ENCODE measurements around the gene RAB44. TPM values are rescaled to one million over a fixed set of nuclear protein-coding genes. Genes with fewer than 3 reads are reported as not detected.

Gene RAB44
- total RNA-seq, 1 experiment from 2014 or later: 0.11 TPM

DNA sequence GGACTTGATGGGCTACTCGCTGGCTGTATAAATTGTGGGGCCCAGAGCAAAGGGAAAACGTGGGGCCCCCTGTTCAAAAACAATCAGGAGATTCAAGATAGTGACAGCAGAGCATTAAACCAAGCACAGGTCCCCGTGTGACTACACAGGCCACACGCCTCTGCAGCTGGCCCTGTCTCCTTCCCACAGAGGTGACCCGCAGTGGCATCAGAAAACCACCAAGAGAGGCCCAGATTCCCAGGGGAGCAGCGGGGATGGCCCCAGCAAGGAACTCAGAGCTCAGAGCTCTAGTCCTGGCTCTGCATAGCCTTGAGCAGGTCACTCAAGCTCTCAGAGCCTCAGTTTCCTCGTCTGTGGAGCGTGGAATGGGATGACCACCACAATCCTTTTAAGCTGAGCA, 84.0 kb downstream of the RAB44 start:
- H3K4me1 Mint-ChIP-seq: peaks cover 30% of the 10 kb centered on the region
- no peak overlapping the region for H3K4me3 Mint-ChIP-seq
- no peak for DNase-seq (ENCODE audit: low spot score)
- no peaks in the 10 kb centered on the region for H3K9me3 Mint-ChIP-seq
- TF ChIP-seq MYBL2 (CRISPR knock-in tag; IDR thresholded peaks at IDR 0.05) (no peak), TP53 (CRISPR knock-in tag; IDR thresholded peaks at IDR 0.05) (no peak), GABPB1 (CRISPR knock-in tag; IDR thresholded peaks at IDR 0.05) (no peak), PRRX2 (CRISPR knock-in tag; IDR thresholded peaks at IDR 0.05) (no peak), ZBTB21 (CRISPR knock-in tag; IDR thresholded peaks at IDR 0.05; ENCODE audit: borderline replicate concordance) (no peak), ZNF416 (CRISPR knock-in tag; IDR thresholded peaks at IDR 0.05) (no peak), SMAD4 (CRISPR knock-in tag; IDR thresholded peaks at IDR 0.05) (no peak), OVOL2 (CRISPR knock-in tag; IDR thresholded peaks at IDR 0.05; ENCODE audit: borderline replicate concordance) (no peak), FOXK1 (CRISPR knock-in tag; IDR thresholded peaks at IDR 0.05) (no peak)
- TF ChIP-seq, protein P1, sequence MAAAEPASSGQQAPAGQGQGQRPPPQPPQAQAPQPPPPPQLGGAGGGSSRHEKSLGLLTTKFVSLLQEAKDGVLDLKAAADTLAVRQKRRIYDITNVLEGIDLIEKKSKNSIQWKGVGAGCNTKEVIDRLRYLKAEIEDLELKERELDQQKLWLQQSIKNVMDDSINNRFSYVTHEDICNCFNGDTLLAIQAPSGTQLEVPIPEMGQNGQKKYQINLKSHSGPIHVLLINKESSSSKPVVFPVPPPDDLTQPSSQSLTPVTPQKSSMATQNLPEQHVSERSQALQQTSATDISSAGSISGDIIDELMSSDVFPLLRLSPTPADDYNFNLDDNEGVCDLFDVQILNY (CRISPR knock-in tag; IDR thresholded peaks at IDR 0.05): no peak
- TF ChIP-seq, protein P2, sequence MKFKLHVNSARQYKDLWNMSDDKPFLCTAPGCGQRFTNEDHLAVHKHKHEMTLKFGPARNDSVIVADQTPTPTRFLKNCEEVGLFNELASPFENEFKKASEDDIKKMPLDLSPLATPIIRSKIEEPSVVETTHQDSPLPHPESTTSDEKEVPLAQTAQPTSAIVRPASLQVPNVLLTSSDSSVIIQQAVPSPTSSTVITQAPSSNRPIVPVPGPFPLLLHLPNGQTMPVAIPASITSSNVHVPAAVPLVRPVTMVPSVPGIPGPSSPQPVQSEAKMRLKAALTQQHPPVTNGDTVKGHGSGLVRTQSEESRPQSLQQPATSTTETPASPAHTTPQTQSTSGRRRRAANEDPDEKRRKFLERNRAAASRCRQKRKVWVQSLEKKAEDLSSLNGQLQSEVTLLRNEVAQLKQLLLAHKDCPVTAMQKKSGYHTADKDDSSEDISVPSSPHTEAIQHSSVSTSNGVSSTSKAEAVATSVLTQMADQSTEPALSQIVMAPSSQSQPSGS (CRISPR knock-in tag; IDR thresholded peaks at IDR 0.05; ENCODE audit: borderline replicate concordance, low read depth): no peak
- TF ChIP-seq, protein P3, sequence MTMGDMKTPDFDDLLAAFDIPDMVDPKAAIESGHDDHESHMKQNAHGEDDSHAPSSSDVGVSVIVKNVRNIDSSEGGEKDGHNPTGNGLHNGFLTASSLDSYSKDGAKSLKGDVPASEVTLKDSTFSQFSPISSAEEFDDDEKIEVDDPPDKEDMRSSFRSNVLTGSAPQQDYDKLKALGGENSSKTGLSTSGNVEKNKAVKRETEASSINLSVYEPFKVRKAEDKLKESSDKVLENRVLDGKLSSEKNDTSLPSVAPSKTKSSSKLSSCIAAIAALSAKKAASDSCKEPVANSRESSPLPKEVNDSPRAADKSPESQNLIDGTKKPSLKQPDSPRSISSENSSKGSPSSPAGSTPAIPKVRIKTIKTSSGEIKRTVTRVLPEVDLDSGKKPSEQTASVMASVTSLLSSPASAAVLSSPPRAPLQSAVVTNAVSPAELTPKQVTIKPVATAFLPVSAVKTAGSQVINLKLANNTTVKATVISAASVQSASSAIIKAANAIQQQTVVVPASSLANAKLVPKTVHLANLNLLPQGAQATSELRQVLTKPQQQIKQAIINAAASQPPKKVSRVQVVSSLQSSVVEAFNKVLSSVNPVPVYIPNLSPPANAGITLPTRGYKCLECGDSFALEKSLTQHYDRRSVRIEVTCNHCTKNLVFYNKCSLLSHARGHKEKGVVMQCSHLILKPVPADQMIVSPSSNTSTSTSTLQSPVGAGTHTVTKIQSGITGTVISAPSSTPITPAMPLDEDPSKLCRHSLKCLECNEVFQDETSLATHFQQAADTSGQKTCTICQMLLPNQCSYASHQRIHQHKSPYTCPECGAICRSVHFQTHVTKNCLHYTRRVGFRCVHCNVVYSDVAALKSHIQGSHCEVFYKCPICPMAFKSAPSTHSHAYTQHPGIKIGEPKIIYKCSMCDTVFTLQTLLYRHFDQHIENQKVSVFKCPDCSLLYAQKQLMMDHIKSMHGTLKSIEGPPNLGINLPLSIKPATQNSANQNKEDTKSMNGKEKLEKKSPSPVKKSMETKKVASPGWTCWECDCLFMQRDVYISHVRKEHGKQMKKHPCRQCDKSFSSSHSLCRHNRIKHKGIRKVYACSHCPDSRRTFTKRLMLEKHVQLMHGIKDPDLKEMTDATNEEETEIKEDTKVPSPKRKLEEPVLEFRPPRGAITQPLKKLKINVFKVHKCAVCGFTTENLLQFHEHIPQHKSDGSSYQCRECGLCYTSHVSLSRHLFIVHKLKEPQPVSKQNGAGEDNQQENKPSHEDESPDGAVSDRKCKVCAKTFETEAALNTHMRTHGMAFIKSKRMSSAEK (CRISPR knock-in tag; IDR thresholded peaks at IDR 0.05; ENCODE audit: borderline replicate concordance): no peak
- TF ChIP-seq, protein P4, sequence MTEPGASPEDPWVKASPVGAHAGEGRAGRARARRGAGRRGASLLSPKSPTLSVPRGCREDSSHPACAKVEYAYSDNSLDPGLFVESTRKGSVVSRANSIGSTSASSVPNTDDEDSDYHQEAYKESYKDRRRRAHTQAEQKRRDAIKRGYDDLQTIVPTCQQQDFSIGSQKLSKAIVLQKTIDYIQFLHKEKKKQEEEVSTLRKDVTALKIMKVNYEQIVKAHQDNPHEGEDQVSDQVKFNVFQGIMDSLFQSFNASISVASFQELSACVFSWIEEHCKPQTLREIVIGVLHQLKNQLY (CRISPR knock-in tag; IDR thresholded peaks at IDR 0.05): no peak
- TF ChIP-seq, protein P5, sequence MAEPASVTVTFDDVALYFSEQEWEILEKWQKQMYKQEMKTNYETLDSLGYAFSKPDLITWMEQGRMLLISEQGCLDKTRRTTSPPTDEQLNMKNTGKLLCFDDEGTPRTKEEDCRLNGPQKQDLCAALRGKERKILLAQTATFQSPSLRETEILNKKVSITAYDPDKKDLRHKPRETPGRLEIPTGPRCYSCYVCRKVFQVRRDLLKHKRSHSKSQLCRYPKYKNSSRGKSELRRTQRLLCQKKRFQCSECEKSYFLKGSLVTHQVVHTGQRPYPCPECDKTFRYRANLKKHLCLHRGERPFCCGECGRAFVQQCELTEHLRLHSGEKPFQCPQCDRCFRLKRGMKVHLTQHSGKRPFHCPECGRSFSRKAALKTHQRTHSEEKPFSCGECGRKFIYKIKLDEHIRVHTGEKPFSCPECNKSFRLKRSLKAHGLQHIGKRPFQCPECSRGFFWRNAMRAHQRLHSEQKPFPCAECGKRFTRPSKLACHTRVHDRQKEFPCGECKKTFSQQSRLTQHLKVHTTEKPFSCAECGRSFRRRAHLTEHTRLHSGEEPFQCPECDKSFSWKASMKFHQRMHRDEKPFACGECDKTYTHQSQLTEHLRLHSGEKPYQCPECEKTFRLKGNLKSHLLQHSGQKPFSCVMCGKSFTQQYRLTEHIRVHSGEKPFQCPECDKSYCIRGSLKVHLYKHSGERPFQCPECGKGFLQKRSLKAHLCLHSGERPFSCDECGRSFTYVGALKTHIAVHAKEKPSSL (CRISPR knock-in tag; conservative IDR thresholded peaks at IDR 0.05): no peak
- TF ChIP-seq, protein P6, sequence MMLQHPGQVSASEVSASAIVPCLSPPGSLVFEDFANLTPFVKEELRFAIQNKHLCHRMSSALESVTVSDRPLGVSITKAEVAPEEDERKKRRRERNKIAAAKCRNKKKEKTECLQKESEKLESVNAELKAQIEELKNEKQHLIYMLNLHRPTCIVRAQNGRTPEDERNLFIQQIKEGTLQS (CRISPR knock-in tag; conservative IDR thresholded peaks at IDR 0.05): no peak
- TF ChIP-seq, protein P7, sequence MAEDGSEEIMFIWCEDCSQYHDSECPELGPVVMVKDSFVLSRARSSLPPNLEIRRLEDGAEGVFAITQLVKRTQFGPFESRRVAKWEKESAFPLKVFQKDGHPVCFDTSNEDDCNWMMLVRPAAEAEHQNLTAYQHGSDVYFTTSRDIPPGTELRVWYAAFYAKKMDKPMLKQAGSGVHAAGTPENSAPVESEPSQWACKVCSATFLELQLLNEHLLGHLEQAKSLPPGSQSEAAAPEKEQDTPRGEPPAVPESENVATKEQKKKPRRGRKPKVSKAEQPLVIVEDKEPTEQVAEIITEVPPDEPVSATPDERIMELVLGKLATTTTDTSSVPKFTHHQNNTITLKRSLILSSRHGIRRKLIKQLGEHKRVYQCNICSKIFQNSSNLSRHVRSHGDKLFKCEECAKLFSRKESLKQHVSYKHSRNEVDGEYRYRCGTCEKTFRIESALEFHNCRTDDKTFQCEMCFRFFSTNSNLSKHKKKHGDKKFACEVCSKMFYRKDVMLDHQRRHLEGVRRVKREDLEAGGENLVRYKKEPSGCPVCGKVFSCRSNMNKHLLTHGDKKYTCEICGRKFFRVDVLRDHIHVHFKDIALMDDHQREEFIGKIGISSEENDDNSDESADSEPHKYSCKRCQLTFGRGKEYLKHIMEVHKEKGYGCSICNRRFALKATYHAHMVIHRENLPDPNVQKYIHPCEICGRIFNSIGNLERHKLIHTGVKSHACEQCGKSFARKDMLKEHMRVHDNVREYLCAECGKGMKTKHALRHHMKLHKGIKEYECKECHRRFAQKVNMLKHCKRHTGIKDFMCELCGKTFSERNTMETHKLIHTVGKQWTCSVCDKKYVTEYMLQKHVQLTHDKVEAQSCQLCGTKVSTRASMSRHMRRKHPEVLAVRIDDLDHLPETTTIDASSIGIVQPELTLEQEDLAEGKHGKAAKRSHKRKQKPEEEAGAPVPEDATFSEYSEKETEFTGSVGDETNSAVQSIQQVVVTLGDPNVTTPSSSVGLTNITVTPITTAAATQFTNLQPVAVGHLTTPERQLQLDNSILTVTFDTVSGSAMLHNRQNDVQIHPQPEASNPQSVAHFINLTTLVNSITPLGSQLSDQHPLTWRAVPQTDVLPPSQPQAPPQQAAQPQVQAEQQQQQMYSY (CRISPR knock-in tag; IDR thresholded peaks at IDR 0.05): no peak
- TF ChIP-seq, protein P8, sequence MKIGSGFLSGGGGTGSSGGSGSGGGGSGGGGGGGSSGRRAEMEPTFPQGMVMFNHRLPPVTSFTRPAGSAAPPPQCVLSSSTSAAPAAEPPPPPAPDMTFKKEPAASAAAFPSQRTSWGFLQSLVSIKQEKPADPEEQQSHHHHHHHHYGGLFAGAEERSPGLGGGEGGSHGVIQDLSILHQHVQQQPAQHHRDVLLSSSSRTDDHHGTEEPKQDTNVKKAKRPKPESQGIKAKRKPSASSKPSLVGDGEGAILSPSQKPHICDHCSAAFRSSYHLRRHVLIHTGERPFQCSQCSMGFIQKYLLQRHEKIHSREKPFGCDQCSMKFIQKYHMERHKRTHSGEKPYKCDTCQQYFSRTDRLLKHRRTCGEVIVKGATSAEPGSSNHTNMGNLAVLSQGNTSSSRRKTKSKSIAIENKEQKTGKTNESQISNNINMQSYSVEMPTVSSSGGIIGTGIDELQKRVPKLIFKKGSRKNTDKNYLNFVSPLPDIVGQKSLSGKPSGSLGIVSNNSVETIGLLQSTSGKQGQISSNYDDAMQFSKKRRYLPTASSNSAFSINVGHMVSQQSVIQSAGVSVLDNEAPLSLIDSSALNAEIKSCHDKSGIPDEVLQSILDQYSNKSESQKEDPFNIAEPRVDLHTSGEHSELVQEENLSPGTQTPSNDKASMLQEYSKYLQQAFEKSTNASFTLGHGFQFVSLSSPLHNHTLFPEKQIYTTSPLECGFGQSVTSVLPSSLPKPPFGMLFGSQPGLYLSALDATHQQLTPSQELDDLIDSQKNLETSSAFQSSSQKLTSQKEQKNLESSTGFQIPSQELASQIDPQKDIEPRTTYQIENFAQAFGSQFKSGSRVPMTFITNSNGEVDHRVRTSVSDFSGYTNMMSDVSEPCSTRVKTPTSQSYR (CRISPR knock-in tag; IDR thresholded peaks at IDR 0.05): no peak
- TF ChIP-seq, protein P9, sequence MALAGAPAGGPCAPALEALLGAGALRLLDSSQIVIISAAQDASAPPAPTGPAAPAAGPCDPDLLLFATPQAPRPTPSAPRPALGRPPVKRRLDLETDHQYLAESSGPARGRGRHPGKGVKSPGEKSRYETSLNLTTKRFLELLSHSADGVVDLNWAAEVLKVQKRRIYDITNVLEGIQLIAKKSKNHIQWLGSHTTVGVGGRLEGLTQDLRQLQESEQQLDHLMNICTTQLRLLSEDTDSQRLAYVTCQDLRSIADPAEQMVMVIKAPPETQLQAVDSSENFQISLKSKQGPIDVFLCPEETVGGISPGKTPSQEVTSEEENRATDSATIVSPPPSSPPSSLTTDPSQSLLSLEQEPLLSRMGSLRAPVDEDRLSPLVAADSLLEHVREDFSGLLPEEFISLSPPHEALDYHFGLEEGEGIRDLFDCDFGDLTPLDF (CRISPR knock-in tag; IDR thresholded peaks at IDR 0.05): no peak
- no peak overlapping the region for H3K27ac Mint-ChIP-seq
- H3K27me3 Mint-ChIP-seq (ENCODE audit: low read depth): no peaks in the 10 kb centered on the region
- ChIA-PET CTCF (interaction anchor here (1.0 to 17.0 kb wide), 11 partner anchors 11 to 167 kb away, joined by 3 to 454 read pairs (median 6); partner anchors contain the start of gene CDKN1A), POLR2A (no interaction called here)
- H3K36me3 Mint-ChIP-seq: no peaks in the 10 kb centered on the region
- ATAC-seq: no peak

Measured in WTC11 (cell line).